ENCODE measurements around the gene BUD31. TPM values are rescaled to one million over a fixed set of nuclear protein-coding genes. Genes with fewer than 3 reads are reported as not detected.

Gene BUD31
- total and polyA plus RNA-seq, 9 of the 15 experiments (the other 6 are each of a cell fraction or from before 2014, with no cell fraction given), result 105 to 342 (median 247) TPM

- no peak for TF ChIP-seq RBM25 (IDR thresholded peaks at IDR 0.05; ENCODE audit: low read depth, low read length, severe bottlenecking)
- TF ChIP-seq ZNF395 (CRISPR knock-in tag; IDR thresholded peaks at IDR 0.05), result peak; percentile 56; the same call in 1 of the 2 replicates
- no peak for TF ChIP-seq CAMTA2 (CRISPR knock-in tag; conservative IDR thresholded peaks at IDR 0.05)
- peak; percentile 96 for TF ChIP-seq ETV1 (tag; conservative IDR thresholded peaks at IDR 0.05; ENCODE audit: low read depth)
- TF ChIP-seq NCOA4 (IDR thresholded peaks at IDR 0.05; ENCODE audit: partially characterized antibody), result no peak
- TF ChIP-seq TCF7L2 (IDR thresholded peaks at IDR 0.05; ENCODE audit: low read depth, low read length), result 0 out of 2 replicates have a peak, but pooled peaks have one; percentile 44
- TF ChIP-seq CBX2 (IDR thresholded peaks at IDR 0.05; ENCODE audit: insufficient read depth, low read length, poor library complexity, severe bottlenecking), result no peak
- TF ChIP-seq ZBTB17 (CRISPR knock-in tag; IDR thresholded peaks at IDR 0.05), result peak; percentile 93
- TF ChIP-seq EP300 (IDR thresholded peaks at IDR 0.05; ENCODE audit: low read length), result peak; percentile 60; the same call in 1 of the 2 replicates
- no peak for TF ChIP-seq RBM22 (IDR thresholded peaks at IDR 0.05; ENCODE audit: low read depth, low read length, poor library complexity, severe bottlenecking)
- TF ChIP-seq ARID4B (CRISPR knock-in tag; IDR thresholded peaks at IDR 0.05), result peak; percentile 88
- TF ChIP-seq JUNB (CRISPR knock-in tag; conservative IDR thresholded peaks at IDR 0.05), result peak; percentile 95
- TF ChIP-seq ARID3B (CRISPR knock-in tag; IDR thresholded peaks at IDR 0.05; ENCODE audit: borderline replicate concordance), result peak; percentile 54; the same call in 1 of the 2 replicates
- peak; percentile 64; the same call in 1 of the 2 replicates for TF ChIP-seq ZZZ3 (IDR thresholded peaks at IDR 0.05)
- no peak for TF ChIP-seq ZFP36 (IDR thresholded peaks at IDR 0.05; ENCODE audit: low read depth, low read length, partially characterized antibody)
- TF ChIP-seq MNT (conservative IDR thresholded peaks at IDR 0.05), result peak; percentile 91 to 95
- TF ChIP-seq ZNF133 (CRISPR knock-in tag; IDR thresholded peaks at IDR 0.05), result no peak
Measured at GRCh38 chr7:99408379-99409191, at the start of gene BUD31, which contains the start of gene PDAP1 (continued).
